Central memory CD8-positive, alpha-beta T cell (primary cell): ENCODE results near the gene MAD1L1.
"Not testable (repeated sequence)": the region's sequence is repeated elsewhere in the genome, so short reads cannot be mapped to it uniquely, and the experiment has no call there.

ENCODE experiments used
- ATAC-seq: fragments of 150-1000 bp; cut with Tn5 transposase; replicated peaks from 2 replicates; pipeline ENCODE4 v1.10.0; 2022; ENCODE audit warnings: mild to moderate bottlenecking, moderate FRiP score, moderate number of reproducible peaks; ENCODE audit not compliant: poor library complexity, severe bottlenecking; ENCODE audit errors: extremely low read depth
- DNase-seq, 2 donors: peaks; one replicate each; pipeline ENCODE4 v3.0.0; 2021; ENCODE audit warnings: low spot score in 2 of 2
- H3K27ac Mint-ChIP-seq: one replicate; pipeline ENCODE4 v1.8.0; 2022; ENCODE audit warnings: low read depth, mild to moderate bottlenecking, moderate library complexity, mixed read lengths
- H3K27me3 Mint-ChIP-seq: one replicate; pipeline ENCODE4 v1.8.0; 2022; ENCODE audit warnings: mixed read lengths
- H3K36me3 Mint-ChIP-seq: one replicate; pipeline ENCODE4 v1.8.0; 2022; ENCODE audit warnings: mild to moderate bottlenecking, moderate library complexity, mixed read lengths; ENCODE audit not compliant: insufficient read depth
- H3K4me1 Mint-ChIP-seq: one replicate; pipeline ENCODE4 v1.8.0; 2022; ENCODE audit warnings: mixed read lengths
- H3K4me3 Mint-ChIP-seq: one replicate; pipeline ENCODE4 v1.8.0; 2022; ENCODE audit warnings: mild to moderate bottlenecking, moderate library complexity, mixed read lengths
- H3K9me3 Mint-ChIP-seq: one replicate; pipeline ENCODE4 v1.8.0; 2022; ENCODE audit warnings: mixed read lengths

Gene MAD1L1

GRCh38 chr7:2269991-2270460 is 37.3 kb upstream of the MAD1L1 start:
- Mint-ChIP-seq H3K4me3 (no peak overlapping the region), H3K9me3 (no peaks in the 10 kb centered on the region), H3K36me3 (peaks cover 7% of the 10 kb centered on the region), H3K4me1 (no peaks in the 10 kb centered on the region), H3K27ac (no peak overlapping the region), H3K27me3 (no peaks in the 10 kb centered on the region)
- ATAC-seq = no peak
- DNase-seq = no peak

DNA sequence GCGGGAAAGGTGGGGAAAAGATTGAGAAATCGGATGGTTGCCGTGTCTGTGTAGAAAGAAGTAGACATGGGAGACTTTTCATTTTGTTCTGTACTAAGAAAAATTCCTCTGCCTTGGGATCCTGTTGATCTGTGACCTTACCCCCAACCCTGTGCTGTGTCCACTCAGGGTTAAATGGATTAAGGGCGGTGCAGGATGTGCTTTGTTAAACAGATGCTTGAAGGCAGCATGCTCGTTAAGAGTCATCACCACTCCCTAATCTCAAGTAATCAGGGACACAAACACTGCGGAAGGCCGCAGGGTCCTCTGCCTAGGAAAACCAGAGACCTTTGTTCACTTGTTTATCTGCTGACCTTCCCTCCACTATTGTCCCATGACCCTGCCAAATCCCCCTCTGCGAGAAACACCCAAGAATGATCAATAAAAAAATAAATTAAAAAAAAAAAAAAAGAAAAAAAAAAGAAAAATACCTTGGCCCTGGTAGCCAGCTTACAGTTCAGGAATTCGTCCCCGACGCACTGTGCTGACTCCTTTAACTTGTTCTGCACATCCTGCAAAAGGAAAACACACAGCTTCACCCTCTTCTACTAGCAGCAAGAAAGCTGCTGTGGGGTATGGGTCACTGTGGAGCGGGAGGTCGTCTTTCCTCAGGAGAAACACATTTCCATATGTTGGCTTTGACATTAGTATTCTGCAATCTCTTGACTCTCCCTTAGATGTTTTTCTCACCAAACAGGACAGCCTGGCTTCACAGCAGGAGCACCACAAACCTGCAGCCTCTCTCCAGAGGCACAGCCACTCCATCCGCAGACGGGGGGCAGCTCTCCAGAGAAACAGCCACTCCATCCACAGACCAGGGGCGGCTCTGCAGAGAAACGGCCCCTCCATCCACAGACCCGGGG is 36.6 kb upstream of the MAD1L1 start:
- H3K27me3 Mint-ChIP-seq, H3K9me3 Mint-ChIP-seq, H3K27ac Mint-ChIP-seq, H3K4me1 Mint-ChIP-seq, H3K36me3 Mint-ChIP-seq, ATAC-seq, H3K4me3 Mint-ChIP-seq, DNase-seq: not testable (repeated sequence)

DNA sequence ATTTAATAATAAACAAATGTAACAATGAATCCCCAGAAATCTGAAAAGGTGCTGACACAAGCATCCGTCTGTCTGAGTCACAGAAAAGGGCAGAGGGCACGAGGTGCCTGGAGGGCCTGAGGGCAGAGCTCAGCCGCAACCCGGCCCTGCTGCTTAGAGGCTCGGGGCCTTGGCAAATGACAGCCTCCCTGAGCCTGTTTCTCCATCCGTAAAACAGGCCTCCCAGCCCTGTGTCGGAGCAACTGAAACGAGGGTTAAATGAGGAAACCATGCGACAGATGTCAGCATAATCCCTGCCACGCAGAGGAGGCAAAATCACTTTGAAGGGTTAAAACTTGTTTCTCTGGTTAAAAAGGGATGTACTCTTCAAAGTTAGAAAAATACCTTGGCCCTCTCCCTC is 34.2 kb upstream of the MAD1L1 start:
- Mint-ChIP-seq H3K9me3 (no peaks in the 10 kb centered on the region), H3K27ac (no peak overlapping the region), H3K4me1 (no peaks in the 10 kb centered on the region), H3K27me3 (no peaks in the 10 kb centered on the region), H3K36me3 (peaks cover 4% of the 10 kb centered on the region), H3K4me3 (no peak overlapping the region)
- DNase-seq = no peak
- no peak for ATAC-seq

GRCh38 chr7:2264158-2264557 is 31.4 kb upstream of the MAD1L1 start:
- DNase-seq (no peak), ATAC-seq (no peak)
- no peaks in the 10 kb centered on the region for H3K9me3 Mint-ChIP-seq
- peaks cover 9% of the 10 kb centered on the region for H3K4me1 Mint-ChIP-seq
- no peak overlapping the region for H3K4me3 Mint-ChIP-seq
- H3K36me3 Mint-ChIP-seq = peaks cover 6% of the 10 kb centered on the region
- no peak overlapping the region for H3K27ac Mint-ChIP-seq
- H3K27me3 Mint-ChIP-seq = no peaks in the 10 kb centered on the region

- no peak for ATAC-seq
- Mint-ChIP-seq H3K4me3 (no peak overlapping the region), H3K36me3 (peaks cover 4% of the 10 kb centered on the region), H3K9me3 (no peaks in the 10 kb centered on the region), H3K27ac (no peak overlapping the region), H3K4me1 (peaks cover 14% of the 10 kb centered on the region), H3K27me3 (no peaks in the 10 kb centered on the region)
- DNase-seq = no peak
Measured at GRCh38 chr7:2263176-2263575, 30.4 kb upstream of the MAD1L1 start.

DNA sequence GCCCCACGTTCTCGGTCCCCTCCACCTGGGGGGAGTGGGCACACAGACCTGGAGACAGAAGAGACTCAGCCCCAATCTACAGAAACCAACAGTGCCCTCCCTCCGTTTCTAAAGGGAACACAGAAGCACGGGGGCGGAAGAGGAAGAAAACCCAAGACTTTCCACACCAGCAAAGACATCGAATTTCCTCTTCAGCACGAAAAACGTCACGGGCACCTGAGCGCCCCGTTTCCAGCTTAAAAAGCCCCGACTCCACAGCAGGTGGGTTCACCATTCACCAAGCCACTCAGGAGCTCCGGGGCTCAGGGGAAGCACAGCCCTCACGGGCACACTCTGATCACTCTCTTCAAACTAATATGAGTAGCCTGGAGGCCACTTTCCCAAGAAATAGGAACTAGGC is 28.9 kb upstream of the MAD1L1 start:
- H3K9me3 Mint-ChIP-seq = no peaks in the 10 kb centered on the region
- no peaks in the 10 kb centered on the region for H3K27me3 Mint-ChIP-seq
- no peak overlapping the region for H3K4me3 Mint-ChIP-seq
- ATAC-seq = peak; percentile 19
- H3K36me3 Mint-ChIP-seq = peaks cover 4% of the 10 kb centered on the region
- no peak for DNase-seq
- peak overlapping the region; percentile 47 for H3K27ac Mint-ChIP-seq
- H3K4me1 Mint-ChIP-seq = peaks cover 14% of the 10 kb centered on the region

DNA sequence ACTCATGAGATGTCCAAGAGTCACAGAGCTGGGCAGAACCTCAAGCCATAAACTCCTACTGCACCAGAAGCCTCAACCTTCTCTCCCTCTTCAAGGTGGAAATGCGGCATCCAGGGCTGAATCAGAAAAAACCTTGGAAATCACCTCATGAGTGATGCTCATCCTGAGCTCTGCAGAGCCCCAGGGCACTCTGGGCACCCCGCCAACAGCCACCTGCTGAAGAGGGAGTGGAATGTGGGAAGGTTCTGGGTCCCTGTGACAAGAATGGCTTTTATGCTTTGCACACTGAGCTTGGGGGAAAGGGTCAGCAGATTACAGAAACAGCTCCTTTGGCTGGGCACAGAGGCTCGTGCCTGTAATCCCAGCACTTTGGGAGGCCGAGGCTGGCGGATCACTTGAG is 28.1 kb upstream of the MAD1L1 start:
- Mint-ChIP-seq H3K27ac (no peak overlapping the region), H3K9me3 (no peaks in the 10 kb centered on the region), H3K4me1 (peaks cover 14% of the 10 kb centered on the region), H3K27me3 (no peaks in the 10 kb centered on the region), H3K36me3 (peaks cover 4% of the 10 kb centered on the region), H3K4me3 (no peak overlapping the region)
- DNase-seq (no peak), ATAC-seq (no peak)

DNA sequence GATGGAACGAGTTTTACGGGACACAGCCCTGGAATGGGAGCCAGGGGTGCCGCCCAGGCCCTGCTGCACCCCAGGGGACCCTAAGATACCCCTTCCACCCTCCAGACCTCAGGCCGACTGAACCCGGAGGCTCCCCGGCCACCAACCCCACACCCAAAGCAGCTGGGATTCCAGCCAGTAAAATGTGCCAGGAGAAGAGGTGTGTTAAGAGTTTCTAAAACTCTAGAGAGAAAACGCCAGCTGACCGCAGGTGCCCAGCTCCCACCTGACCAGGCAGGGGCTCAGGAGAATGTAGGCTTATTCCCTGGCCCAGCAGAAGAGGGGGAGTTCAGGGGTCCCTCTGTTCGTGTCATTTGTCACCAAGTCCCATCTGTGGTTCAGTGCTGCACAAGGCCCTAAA is 26.7 kb upstream of the MAD1L1 start:
- H3K4me3 Mint-ChIP-seq = peak overlapping the region; percentile 40
- no peaks in the 10 kb centered on the region for H3K27me3 Mint-ChIP-seq
- peaks cover 14% of the 10 kb centered on the region for H3K4me1 Mint-ChIP-seq
- peaks cover 4% of the 10 kb centered on the region for H3K36me3 Mint-ChIP-seq
- H3K27ac Mint-ChIP-seq = peak overlapping the region; percentile 55
- DNase-seq = no peak
- H3K9me3 Mint-ChIP-seq = no peaks in the 10 kb centered on the region
- ATAC-seq = no peak

GRCh38 chr7:2258661-2259365 is 26.1 kb upstream of the MAD1L1 start:
- Mint-ChIP-seq H3K36me3 (peaks cover 4% of the 10 kb centered on the region), H3K9me3 (no peaks in the 10 kb centered on the region), H3K27me3 (no peaks in the 10 kb centered on the region), H3K4me1 (peaks cover 14% of the 10 kb centered on the region), H3K27ac (peak overlapping the region; percentile 55), H3K4me3 (peak overlapping the region; percentile 40)
- peak; percentile 71 for ATAC-seq
- DNase-seq = peak in 1 of 2 donors; percentile 29

GRCh38 chr7:2257651-2258050 is 24.9 kb upstream of the MAD1L1 start:
- Mint-ChIP-seq H3K36me3 (peaks cover 4% of the 10 kb centered on the region), H3K27ac (no peak overlapping the region), H3K27me3 (no peaks in the 10 kb centered on the region), H3K9me3 (no peaks in the 10 kb centered on the region), H3K4me1 (peaks cover 18% of the 10 kb centered on the region), H3K4me3 (no peak overlapping the region)
- DNase-seq = no peak
- ATAC-seq = no peak

DNA sequence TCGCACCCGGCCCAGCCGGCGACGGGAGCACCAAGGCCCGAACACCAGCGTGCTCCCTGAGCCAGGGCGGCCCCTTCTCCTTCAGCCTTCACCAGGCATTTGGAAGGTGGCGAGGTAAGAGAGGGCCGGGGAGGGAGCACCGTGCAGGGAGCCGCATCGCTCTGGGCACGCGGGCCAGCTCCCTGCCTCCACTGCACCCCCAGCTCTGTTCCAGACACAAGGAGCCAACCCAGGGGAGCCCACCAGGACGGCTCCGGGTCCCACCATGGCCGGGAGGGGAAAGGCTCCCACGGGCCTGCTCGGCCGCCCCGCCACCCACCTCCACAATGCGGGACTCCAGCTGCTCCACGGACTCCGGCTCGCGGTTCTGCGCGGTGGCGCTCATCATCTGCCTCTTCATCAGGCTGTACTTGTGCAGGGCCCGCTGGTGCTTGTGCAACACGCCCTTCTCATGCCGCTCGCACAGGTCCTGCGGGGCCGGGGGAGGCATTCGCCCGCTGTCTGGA is 24.4 kb upstream of the MAD1L1 start:
- H3K27me3 Mint-ChIP-seq = no peaks in the 10 kb centered on the region
- no peaks in the 10 kb centered on the region for H3K9me3 Mint-ChIP-seq
- no peak overlapping the region for H3K4me3 Mint-ChIP-seq
- ATAC-seq (no peak), DNase-seq (no peak)
- H3K4me1 Mint-ChIP-seq = peaks cover 18% of the 10 kb centered on the region
- peaks cover 4% of the 10 kb centered on the region for H3K36me3 Mint-ChIP-seq
- H3K27ac Mint-ChIP-seq = no peak overlapping the region

- ATAC-seq (no peak), DNase-seq (no peak)
- Mint-ChIP-seq H3K27ac (no peak overlapping the region), H3K4me3 (no peak overlapping the region), H3K4me1 (peaks cover 18% of the 10 kb centered on the region), H3K36me3 (peaks cover 3% of the 10 kb centered on the region), H3K27me3 (no peaks in the 10 kb centered on the region), H3K9me3 (no peaks in the 10 kb centered on the region)
Measured at GRCh38 chr7:2256306-2257045, 23.7 kb upstream of the MAD1L1 start.
